ENCODE measurements around the gene LIME1. TPM values are rescaled to one million over a fixed set of nuclear protein-coding genes. Genes with fewer than 3 reads are reported as not detected.

Gene LIME1
- total RNA-seq, 1 experiment from 2014 or later = 27.4 TPM

DNA sequence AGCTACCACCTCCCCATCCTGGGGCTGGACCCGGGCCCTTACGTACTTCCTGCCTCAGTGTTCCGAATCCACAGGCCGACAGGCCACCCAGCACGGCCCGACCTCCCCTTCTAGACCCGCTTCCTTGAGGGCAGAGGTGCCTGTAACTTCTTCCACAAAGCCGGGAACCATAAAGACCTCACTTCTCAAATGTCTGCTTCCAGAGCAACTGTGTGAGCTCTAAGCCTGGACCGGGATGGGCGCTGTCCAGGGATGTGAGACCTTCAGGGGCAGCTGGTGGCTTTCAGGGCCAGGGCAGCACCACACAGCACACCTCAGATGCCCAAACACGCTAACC is 12.4 kb downstream of the LIME1 start:
- TF ChIP-seq POLR2AphosphoS5 (IDR thresholded peaks at IDR 0.05; ENCODE audit: low read depth, low read length) (no peak), RAD21 (IDR thresholded peaks at IDR 0.05; ENCODE audit: low read depth) (no peak), CEBPB (IDR thresholded peaks at IDR 0.05; ENCODE audit: low read depth) (no peak), MAX (IDR thresholded peaks at IDR 0.05) (no peak), ZFX (IDR thresholded peaks at IDR 0.05) (no peak)
- H3K9me2 ChIP-seq (ENCODE audit: insufficient read depth) = no peaks in the 10 kb centered on the region
- H3K4me1 ChIP-seq (ENCODE audit: control insufficient read depth in 1 of 2, insufficient read depth in 2 of 2, low read length in 2 of 2) = no peaks in the 10 kb centered on the region
- DNase-seq (ENCODE audit: low read depth, low spot score) (no peak), ATAC-seq (no peak)
- no peak overlapping the region for H3K9ac ChIP-seq (ENCODE audit: low read length)
- RAD21 ChIA-PET (ENCODE audit: low non-redundant PET in 1 of 2, low total read pairs in 2 of 2, uncharacterized antibody in 2 of 2, unreplicated experiment in 2 of 2) = no interaction called here
- no peaks in the 10 kb centered on the region for H4K20me1 ChIP-seq (ENCODE audit: insufficient read depth)
- no peak overlapping the region for H3K4me2 ChIP-seq (ENCODE audit: low read length)
- H3K4me3 ChIP-seq (replicated peaks in 1 of 2; ENCODE audit: low read depth in 1 of 2, low read length in 2 of 2) = no peak overlapping the region
- no peaks in the 10 kb centered on the region; a peak in 1 of 4 replicates for H3K36me3 ChIP-seq (ENCODE audit: control insufficient read depth in 1 of 2, insufficient read depth in 2 of 2, low read length in 2 of 2)
- no peaks in the 10 kb centered on the region for H3K79me2 ChIP-seq (ENCODE audit: insufficient read depth, low read length)
- POLR2A ChIA-PET = no interaction called here
- CTCF ChIA-PET = no interaction called here
- H2AFZ ChIP-seq (ENCODE audit: low read depth, low read length, poor library complexity, severe bottlenecking) = no peak overlapping the region
- intact Hi-C loops (cut with micrococcal nuclease) = no loop called here
- no TSS peak for BruUV-seq (replicated peaks)
- H3K27ac ChIP-seq (ENCODE audit: low read depth, low read length) = no peak overlapping the region
- no peaks in the 10 kb centered on the region for H3K27me3 ChIP-seq (ENCODE audit: insufficient read depth, low read length)
- H3K9me3 ChIP-seq (ENCODE audit: control insufficient read depth in 1 of 2, insufficient read depth in 1 of 2, low read depth in 1 of 2, low read length in 2 of 2) = no peaks in the 10 kb centered on the region

DNA sequence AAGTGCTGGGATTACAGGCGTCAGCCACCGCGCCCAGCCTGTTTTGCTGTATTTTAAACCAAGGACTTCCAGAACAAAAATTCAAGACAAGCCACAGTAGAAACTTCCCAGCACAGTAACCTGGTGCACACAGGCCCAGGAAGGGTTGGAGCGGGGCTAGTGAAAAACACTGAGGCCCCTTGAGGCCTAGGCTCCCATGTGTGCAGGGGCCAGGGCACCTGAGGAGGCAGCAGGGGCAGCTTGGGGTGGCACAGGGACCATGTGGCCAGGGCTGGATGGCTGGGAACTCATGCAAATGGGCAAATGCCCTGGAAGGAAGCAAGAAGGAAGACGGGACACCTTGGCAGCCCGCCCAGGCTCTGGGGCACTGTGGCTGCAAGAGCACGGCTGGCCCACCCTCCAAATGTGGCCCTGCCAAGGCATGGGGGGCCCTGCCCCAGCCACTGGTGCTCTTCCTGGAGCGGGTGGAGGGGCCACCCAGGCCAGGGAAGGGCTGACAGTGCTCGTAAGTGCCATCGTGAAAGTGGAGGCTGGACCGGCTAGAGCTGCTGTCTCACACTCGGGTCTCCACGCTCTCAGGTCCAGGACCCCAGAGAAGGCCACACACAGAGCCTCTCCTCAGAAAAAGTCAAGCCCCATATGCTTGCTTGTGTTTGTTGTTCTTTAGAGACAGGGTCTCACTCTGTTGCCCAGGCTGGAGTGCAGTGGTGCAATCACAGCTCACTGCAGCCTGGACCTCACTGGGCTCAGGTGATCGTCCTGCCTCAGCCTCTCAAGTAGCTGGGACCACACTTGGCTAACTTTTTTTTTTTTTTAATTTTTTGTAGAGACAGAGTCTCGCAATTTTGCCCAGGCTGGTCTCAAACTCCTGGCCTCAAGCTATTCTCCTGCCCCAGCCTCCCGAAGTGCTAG is 13.4 kb downstream of the LIME1 start:
- no peak overlapping the region for H3K9ac ChIP-seq (ENCODE audit: low read length)
- BruUV-seq (replicated peaks) = no TSS peak
- ATAC-seq (no peak), DNase-seq (ENCODE audit: low read depth, low spot score) (no peak)
- H3K36me3 ChIP-seq (ENCODE audit: control insufficient read depth in 1 of 2, insufficient read depth in 2 of 2, low read length in 2 of 2) = no peaks in the 10 kb centered on the region
- H3K27ac ChIP-seq (ENCODE audit: low read depth, low read length) = no peak overlapping the region; the same call in 1 of the 2 replicates
- no peaks in the 10 kb centered on the region for H3K79me2 ChIP-seq (ENCODE audit: insufficient read depth, low read length)
- H3K9me2 ChIP-seq (ENCODE audit: insufficient read depth) = no peaks in the 10 kb centered on the region
- H3K9me3 ChIP-seq (ENCODE audit: control insufficient read depth in 1 of 2, insufficient read depth in 1 of 2, low read depth in 1 of 2, low read length in 2 of 2) = no peaks in the 10 kb centered on the region
- RAD21 ChIA-PET (ENCODE audit: low non-redundant PET in 1 of 2, low total read pairs in 2 of 2, uncharacterized antibody in 2 of 2, unreplicated experiment in 2 of 2) = no interaction called here
- POLR2A ChIA-PET = no interaction called here
- intact Hi-C loops (cut with micrococcal nuclease) = no loop called here
- H3K27me3 ChIP-seq (ENCODE audit: insufficient read depth, low read length) = no peaks in the 10 kb centered on the region
- H4K20me1 ChIP-seq (ENCODE audit: insufficient read depth) = no peaks in the 10 kb centered on the region
- no peaks in the 10 kb centered on the region for H3K4me1 ChIP-seq (ENCODE audit: control insufficient read depth in 1 of 2, insufficient read depth in 2 of 2, low read length in 2 of 2)
- CTCF ChIA-PET = no interaction called here
- H3K4me3 ChIP-seq (replicated peaks in 1 of 2; ENCODE audit: low read depth in 1 of 2, low read length in 2 of 2) = no peak overlapping the region
- no peak overlapping the region for H3K4me2 ChIP-seq (ENCODE audit: low read length)
- no peak overlapping the region for H2AFZ ChIP-seq (ENCODE audit: low read depth, low read length, poor library complexity, severe bottlenecking)
- no peak for TF ChIP-seq SRF (IDR thresholded peaks at IDR 0.05; ENCODE audit: low read depth)
- no peak for TF ChIP-seq CTCF (IDR thresholded peaks at IDR 0.05 in 2 of 3, conservative IDR thresholded peaks at IDR 0.05 in 1 of 3; ENCODE audit: borderline replicate concordance in 1 of 3, insufficient read depth in 1 of 3, low read depth in 2 of 3, low read length in 2 of 3)
- TF ChIP-seq, protein P1, sequence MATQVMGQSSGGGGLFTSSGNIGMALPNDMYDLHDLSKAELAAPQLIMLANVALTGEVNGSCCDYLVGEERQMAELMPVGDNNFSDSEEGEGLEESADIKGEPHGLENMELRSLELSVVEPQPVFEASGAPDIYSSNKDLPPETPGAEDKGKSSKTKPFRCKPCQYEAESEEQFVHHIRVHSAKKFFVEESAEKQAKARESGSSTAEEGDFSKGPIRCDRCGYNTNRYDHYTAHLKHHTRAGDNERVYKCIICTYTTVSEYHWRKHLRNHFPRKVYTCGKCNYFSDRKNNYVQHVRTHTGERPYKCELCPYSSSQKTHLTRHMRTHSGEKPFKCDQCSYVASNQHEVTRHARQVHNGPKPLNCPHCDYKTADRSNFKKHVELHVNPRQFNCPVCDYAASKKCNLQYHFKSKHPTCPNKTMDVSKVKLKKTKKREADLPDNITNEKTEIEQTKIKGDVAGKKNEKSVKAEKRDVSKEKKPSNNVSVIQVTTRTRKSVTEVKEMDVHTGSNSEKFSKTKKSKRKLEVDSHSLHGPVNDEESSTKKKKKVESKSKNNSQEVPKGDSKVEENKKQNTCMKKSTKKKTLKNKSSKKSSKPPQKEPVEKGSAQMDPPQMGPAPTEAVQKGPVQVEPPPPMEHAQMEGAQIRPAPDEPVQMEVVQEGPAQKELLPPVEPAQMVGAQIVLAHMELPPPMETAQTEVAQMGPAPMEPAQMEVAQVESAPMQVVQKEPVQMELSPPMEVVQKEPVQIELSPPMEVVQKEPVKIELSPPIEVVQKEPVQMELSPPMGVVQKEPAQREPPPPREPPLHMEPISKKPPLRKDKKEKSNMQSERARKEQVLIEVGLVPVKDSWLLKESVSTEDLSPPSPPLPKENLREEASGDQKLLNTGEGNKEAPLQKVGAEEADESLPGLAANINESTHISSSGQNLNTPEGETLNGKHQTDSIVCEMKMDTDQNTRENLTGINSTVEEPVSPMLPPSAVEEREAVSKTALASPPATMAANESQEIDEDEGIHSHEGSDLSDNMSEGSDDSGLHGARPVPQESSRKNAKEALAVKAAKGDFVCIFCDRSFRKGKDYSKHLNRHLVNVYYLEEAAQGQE (IDR thresholded peaks at IDR 0.05; ENCODE audit: low read depth) = no peak
- TF ChIP-seq ZNF274 (IDR thresholded peaks at IDR 0.05; ENCODE audit: low read depth, low read length) = no peak
- no peak for TF ChIP-seq ATF3 (IDR thresholded peaks at IDR 0.05)
- no peak for TF ChIP-seq FOSL1 (IDR thresholded peaks at IDR 0.05; ENCODE audit: low read depth)
- TF ChIP-seq ZFX (IDR thresholded peaks at IDR 0.05) = no peak
- TF ChIP-seq CBX3 (IDR thresholded peaks at IDR 0.05; ENCODE audit: low read depth) = no peak
- no peak for TF ChIP-seq EZH2phosphoT487 (IDR thresholded peaks at IDR 0.05; ENCODE audit: borderline replicate concordance)
- TF ChIP-seq YY1 (IDR thresholded peaks at IDR 0.05; ENCODE audit: extremely low read depth, insufficient replicate concordance, low read depth, low read length) = no peak
- no peak for TF ChIP-seq JUND (IDR thresholded peaks at IDR 0.05)
